ENCODE results near the gene CASP10.

The CASP10 gene

DNA sequence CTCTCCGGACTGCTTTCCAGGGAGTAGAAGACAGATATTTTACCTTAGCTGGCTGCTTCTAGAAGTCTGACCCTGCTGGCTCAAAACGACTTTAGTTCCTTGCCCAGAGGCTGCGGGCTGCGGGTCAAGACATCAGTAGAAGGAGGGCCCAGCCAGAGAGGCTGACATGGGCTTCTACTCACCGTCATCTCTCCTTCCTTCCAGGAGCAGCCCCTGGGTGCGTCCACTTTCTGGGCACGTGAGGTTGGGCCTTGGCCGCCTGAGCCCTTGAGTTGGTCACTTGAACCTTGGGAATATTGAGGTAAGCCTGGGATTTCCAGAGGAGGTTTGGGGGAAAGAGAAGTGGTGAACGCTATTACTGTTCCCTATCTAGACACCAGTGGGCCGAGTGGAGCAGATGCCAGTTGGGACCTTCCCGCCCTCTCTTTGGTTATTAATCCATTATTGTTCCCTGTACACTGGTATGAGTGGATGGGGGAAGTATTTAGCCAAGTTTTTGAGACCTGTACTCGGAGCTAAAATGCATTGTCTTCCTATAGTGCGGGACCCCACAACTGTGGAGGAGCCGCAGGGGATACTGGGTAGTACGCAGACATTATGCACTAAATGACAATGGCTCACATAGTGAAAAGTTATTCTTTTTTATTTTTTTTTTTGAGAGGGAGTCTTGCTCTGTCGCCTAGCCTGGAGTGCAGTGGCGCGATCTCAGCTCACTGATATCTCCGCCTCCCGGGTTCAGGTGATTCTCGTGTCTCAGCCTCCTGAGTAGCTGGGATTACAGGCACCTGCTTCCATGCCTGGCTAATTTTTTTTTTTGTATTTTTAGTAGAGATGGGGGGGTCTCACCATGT, 51.1 kb downstream of the CASP10 start:
- DNase-seq = peak; percentile 63

DNA sequence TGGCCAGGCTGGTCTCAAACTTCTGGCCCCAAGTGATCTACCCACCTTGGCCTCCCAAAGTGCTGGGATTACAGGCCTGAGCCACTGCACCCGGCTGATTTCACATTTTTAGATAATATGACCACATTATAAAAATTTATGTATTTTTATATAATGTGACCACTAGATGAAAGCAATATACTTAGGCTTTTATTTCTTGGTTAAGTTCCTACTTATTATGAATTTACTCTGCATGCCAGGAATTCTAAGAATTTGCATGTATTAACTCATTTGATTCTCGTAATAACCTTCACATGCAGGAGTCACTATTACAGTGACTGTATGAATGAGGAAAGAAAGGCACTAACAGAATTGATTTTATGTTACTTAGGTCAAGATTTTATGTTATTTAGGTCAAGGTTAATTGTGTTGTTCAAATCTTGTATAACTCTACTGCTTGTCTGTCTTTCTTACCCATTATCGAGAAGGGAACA, 51.8 kb downstream of the CASP10 start:
- DNase-seq = peak; percentile 53

DNA sequence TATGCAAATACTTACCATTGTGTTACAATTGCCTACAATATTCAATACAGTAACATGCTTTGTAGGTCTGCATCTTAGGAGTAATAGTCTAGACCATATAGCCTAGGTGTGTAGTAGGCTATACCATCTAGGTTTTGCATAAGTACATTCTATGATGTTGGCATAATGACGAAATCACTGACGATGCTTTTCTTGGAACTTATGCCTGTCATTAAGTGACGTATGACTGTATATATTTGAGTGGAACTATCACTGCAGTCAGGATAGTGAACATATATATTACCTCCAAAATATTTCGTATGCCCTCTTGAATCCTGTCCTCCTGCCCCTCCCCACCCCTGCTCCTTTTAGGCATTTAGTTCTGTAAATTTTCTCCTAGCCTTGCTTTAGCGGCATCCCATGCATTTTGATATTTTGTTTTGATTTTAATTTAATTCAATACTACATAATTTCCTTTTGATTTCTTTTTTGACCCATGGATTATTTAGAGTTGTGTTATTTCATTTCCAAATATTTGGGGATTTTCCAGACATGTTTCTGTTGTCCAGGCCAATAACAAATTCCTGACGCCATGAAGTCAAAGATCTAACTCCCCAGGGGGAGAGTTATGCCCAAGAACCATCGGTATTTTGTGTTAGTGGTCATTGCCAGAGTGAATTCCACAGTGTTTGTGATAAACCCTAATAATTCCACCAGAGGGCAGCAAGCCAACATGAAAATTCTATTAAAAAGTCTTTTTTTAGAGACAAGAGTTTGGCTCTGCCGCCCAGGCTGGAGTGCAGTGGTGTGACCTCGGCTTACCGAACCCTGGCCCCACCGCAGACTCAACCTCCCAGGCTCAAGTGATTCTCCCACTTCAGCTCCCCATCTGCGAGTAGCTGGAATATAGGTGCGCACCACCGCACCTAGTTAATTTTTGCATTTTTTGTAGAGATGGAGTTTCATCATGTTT, 53.2 kb downstream of the CASP10 start:
- peak; percentile 84 for DNase-seq

DNA sequence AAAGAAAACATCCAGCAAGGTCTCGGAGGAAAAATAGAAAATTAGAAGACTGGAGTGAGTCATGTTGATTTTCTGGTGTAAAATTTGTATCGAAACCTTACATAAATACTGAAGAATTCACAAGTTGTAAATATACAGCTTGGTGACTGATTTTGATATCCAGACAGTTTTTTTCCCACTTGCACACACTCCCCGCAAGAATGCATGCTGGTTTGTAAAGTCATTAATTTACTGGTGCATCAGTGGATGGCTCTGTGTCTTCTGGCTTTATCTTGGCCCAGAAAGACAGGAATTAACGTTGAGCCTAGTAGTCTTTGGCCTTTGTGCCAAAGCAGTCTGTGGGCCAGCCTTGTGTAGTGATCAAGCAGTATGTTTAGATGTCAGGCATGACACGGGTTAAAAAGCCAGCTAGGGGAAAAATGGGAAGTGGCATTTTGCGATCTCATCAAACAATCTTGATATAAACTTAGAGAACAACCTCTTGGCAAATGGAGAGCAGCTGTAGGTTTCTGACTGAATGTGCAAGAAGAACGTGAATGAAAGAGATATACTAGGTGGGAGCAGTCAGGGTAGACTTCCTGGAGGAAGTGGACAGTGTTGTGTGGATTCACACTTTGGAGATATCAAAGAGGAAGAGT, 54.7 kb downstream of the CASP10 start:
- DNase-seq = peak; percentile 69

DNA sequence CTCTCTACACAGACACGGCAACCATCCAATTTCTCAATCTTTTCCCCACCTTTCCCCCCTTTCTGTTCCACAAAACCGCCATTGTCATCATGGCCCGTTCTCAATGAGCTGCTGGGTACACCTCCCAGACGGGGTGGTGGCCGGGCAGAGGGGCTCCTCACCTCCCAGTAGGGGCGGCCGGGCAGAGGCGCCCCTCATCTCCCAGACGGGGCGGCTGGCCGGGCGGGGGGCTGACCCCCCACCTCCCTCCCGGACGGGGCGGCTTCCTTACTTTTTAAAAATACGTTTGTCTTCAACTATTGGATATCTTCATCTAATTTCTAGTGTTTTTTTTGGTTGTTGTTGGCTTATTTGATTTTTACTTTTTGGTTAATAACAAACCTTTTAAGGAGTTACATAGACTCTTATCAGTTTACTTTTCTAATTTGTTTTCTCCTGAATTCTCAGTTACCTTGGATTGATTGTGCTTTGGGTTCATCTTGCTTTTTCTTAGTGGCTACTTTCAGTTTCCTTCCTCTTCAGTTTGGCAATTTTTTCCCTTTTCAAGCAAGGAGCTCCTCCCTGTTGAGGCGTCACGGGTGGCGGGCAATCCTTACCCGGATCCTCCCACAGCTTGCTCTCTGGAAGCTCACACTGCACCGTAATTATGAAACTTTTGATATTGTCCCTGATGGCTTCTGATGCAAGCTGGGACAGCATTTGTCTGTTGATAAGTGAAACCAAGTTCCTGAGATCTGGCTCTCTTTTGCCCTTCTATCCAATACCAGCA, 56.4 kb downstream of the CASP10 start:
- peak; percentile 98 for DNase-seq

DNA sequence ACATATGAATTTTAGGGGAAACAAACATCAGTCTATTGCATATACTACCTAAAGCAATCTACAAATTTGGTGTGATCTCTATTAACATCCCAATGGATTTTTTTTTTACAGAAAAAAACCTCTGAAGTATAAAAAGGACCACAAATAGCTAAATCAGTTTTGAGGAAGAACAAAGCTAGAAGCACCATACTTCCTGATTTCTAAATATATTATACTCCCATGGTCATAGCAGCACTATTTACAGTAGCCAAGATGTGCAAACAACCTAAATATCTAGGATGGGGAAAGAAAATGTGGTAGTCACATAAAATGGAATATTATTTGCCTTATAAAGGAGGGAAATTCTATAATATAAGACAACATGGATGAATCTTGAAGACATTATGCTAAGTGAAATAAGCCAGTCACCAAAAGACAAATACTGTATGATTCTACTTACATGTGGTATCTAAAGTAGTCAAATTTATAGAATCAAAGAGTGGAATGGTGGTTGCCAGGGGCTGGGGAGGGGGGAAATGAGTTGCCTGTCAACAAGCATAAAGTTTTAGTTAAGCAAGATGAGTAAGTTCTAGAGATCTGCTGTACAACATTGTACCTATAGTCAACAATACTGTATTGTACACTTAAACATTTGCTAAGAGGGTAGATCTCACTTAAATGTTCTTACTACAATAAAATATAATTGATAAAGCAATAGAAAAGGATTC, 59.8 kb downstream of the CASP10 start:
- DNase-seq = peak; percentile 37

DNA sequence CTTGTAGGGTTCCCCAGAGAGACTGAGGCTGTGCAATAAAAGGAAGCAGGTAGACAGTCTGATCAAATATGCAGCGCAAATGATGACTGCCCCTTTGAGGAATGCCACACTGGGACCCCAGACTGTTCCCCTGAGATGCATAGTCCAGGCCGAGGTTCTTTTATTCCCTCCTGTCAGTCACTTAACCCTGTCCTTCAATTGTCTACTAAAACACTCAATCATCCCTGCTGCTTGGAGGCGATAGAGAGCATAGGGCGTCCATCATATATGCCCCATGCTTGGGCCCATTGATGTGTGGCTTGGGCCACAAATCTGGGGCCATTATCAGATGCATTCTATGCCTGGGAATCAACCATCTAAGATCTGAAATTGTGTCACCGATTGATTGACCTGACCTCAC, 61.9 kb downstream of the CASP10 start:
- no peak for DNase-seq

DNA sequence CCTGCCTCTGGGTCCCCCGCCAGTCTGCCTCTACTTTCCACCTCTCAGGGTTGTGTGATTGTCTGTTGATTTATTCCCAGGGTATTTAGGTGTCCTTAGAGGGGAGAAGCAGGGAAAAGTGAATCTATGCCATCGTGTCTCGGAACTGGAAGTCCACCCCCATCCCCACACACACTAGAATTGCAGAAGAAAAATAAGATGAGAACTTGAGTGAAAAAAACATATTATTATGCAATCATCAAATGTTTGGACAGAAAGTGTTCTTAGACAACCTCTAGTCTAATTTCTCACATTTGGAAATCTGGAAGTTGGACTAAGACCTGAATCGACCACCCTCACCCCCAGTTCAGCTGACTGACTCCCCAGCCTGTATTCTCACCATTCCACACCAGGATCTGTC, 63.3 kb downstream of the CASP10 start:
- peak; percentile 46 for DNase-seq

DNA sequence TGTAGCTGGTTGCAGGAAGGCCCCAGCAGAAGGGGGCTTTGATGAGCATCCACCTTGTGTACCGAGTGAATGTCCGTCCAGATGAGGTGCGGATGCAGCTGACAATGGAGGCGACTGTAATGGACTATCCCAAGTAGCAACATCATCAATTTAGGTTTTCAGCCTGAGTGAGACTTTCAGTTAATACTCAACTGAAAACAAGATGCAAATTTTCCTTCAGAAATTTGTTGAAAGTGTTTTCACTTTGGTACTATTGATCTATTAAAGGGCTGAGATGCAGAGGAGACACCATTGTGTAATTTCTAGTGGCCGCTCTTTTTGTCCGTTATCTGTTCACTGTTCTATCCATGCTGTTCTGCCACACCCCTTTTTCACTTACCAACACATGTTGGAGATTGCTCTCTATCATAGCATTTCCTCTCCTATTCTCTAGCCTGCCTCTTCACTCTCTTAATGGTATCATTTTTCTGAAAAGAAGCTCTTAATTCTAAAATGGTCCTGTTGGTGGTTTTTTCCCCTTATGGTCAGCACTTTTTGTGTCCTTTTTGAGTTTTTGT, 65.4 kb downstream of the CASP10 start:
- no peak for DNase-seq

DNA sequence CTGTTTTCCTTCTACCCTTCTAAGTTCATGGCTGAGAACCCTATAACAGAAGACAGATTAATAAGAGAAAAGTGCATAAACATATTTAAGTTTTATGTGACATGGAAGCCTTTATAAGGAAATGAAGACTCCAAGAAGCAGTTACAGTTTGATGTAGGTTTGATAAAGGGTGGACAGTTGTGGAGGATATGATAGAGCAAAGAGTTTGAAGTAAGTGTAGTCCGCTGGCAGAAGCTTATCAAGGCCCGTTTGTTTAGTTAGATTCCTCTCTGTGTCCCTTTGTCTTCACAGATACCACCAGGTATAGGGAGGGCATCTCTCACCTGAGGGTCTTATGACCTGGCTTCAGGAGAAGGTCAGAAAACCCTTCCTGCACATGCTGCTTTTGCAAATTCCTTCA, 66.9 kb downstream of the CASP10 start:
- no peak for DNase-seq

DNA sequence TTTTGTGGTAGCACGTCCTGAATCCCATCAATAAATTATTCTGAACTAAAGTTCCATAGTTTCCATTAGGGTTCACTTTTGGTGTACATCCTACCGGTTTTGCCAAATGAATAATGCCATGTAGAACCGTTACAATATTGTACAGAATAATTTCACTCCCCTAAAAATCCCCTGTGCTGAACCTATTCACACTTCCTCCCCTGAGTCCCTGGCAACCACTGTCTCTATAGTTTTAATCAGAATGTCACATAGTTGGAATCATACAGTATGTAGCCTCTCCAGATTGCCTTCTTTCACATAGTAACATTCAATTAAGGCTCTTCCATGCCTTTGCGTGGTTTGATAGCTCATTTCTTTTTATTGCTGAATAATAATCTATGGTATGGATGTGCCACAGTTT, 67.8 kb downstream of the CASP10 start:
- no peak for DNase-seq

DNA sequence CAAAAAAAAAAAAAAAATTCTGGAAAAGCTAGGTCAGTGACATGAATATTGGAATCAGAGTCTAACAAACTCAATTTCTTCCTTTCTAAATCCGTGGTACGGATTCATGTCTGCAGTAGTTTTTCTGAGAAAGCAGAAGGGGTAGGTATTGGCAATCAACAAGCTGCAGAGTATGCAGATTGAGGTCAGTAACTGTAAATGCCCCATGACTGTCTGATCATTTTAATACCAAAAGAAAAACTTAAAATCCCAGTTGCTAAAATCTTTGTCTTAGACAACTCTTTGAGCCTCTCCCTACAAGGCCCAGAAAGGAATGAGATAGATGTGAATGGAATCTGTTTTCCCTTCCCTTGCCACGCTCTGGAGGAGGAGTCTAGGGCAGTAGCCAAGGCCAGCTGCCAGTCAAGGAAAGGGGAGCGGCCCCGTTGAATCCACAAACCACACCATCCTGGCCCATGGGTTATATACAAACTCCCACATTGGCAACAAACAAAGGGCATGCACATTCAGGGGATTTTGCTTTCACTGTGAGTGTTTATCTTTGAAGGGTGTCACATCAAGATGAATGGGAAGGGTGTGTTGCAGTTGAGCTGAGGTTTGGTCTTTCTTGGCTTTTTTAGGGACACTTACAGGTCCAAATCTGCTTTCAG, 71.3 kb downstream of the CASP10 start:
- DNase-seq = peak; percentile 38

DNA sequence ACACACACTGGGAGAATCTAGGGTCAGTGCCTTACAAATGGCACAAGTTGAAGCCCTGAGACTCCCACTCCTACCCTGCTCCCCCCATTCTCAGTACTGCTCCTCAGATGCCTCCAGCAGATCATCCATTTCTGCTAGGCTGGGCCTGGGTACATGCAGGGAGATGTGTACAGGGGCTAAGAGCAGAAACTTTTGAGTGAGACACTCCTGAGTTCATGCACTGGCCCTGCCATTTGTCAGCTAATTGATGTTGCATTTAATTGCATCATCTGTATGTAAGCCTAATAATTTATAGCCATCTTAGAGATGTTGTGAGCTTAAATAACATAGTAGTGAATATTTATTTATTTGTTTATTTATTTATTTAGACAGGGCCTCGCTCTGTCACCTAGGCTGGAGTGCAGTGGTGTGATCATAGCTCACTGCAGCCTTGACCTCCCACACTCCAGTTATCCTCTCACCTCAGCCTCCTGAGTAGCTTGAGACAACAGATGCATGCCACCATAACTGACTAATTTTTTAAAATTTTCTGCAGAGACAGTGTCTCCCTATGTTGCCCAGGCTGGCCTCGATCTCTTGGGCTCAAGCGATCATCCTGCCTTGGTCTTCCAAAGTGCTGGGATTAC, 72.6 kb downstream of the CASP10 start:
- DNase-seq = no peak

DNA sequence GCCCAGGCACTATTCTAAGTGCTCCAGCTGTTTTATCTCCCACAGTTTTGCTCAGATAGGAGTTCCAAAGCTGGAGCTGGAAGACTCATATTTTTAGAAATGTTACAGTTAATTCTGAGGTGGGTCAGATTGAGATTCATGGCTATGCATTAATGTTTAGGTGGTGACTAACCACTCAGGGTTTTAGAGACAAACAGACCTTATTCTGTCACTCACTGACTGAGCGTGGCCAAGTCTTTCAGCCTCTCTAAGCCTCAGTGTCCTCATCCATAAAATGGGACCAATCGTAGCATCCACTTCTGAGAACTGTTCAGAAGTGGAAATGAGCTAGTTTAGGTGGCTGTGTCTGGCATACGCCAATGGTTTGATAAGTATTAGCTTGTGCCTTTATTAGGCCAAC, 73.1 kb downstream of the CASP10 start:
- no peak for DNase-seq

DNA sequence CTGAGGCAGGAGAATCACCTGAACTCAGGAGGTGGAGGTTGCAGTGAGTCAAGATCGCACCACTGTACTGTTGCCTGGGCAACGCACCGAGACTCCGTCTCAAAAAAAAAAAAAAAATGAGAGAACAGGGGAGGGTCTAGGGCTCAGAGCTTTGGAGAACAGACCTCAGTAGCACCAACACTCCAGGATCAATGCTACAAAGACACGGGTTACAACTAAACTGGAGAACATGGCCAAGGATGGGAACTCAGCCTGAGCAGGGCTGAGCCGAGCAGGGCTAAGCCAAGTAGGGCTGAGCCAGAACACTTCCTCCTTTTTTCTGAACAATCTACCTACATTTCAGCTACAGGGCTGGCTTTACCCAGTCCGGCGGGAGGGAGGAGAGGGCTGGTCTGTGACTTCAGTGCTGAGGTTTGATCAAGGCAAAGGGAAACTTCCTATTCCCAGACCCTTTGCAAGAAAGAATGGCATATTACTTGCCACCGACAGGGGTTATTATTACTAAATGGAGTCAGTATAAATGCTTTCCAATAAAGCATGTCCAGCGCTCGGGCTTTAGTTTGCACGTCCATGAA, 74.5 kb downstream of the CASP10 start:
- no peak for DNase-seq

DNA sequence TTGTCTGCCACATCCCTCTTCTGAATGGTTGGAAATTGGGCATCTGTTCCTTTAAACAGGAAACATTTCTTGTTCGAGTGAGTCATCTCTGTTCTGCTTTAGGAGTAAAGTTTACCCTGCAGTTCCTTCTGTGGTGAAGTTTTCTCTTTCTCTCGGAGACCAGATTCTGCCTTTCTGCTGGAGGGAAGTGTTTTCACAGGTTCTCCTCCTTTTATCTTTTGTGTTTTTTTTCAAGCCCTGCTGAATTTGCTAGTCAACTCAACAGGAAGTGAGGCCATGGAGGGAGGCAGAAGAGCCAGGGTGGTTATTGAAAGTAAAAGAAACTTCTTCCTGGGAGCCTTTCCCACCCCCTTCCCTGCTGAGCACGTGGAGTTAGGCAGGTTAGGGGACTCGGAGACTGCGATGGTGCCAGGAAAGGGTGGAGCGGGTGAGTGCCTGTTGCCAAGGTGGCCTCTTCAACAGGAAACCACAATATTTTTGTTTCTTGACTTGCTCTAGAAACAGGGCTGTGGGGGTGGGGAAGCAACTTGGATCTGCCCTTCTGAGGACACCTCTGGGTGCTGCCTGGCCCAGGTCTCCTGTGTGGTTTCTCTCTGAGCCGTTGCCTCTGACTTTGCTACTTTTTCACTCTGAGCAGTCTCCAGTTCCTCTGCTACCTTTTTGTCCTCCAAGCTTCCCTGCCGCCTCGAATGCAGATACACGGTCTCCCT, 75.2 kb downstream of the CASP10 start:
- peak; percentile 80 for DNase-seq

DNA sequence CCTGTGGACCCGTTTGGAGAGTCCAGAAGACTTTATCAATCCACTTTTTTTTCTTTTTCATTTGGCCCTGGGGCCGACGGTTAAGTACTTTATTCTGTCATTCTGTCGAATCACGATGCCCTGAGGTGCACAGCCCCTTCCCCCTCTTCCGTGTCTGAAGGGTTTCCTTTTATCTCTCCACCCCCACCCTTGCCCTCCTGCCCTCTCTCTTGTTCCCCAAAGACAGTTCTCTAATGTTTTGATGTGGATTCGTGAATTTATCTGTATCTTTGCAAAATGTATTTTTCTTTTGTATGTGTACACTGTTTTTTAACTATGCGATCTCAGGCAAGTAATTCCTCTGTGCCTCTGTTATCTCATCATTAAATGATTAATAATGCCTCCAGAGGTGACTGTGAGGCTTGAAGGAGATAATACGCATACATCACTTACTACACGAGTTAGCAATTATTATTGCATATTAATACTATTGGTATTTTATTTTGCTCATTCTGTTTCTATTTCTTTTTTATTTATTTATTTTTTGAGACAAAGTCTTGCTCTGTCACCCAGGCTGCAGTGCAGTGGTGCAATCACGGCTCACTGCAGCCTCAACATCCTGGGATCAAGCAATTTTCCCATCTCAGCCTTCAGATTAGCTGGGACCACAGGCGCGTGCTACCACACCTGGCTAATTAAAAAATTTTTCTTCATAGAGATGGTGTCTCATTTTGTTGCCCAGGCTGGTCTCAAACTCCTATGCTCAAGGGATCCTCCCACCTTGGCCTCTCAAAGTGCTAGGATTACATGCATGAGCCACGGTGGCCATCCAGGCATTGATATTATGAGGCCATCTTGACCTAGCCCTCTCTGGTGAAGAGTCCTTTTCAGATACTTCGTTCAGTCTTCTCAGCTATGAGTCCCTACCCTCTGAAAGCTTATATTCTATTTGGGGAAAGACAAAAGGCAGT, 76.0 kb downstream of the CASP10 start:
- DNase-seq = no peak

DNA sequence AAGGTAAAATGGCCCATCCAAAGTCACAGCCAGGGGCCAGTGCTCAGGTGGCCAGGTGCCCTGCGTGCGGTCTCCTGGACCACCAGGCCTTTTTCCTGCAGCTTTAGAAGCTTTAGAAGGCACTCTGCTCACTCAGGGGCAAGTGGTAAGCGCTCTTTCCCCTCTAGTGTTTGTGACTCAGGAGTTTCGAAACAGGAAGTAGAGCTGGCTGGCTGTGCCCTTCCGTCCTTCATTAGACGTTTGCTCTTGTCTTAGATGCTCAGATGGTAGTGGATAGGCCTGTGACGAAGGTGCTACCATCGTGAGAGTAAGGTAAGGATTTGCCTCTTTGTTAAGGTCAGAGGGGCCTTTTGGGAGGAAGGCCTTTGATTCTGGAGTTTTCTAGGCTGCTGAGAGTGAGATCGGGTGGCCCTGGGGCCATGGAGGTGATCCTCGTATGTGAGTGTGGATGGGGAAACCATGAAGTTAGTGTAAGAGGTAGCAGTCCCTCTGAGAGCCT, 77.4 kb downstream of the CASP10 start, which contains the start of gene CASP8:
Gene CASP8 (plus strand): TSS at position 235 of the 499 bp plus-strand sequence. CDS start 5,951 bp downstream, outside the sequence.
- peak; percentile 85 for DNase-seq
